HEK293T (cell line): Measurements from ENCODE around the gene PATJ.

ENCODE experiments used
- CTCF ChIA-PET: fragments of 350-600 bp; formaldehyde crosslinking; extraction: SDS; loops from one replicate; lab custom pipeline; 2021; ENCODE audit warnings: antibody characterized with exemption, inconsistent platforms; lab: Yijun Ruan, JAX
- POLR2A ChIA-PET: fragments of 350-600 bp; formaldehyde crosslinking; extraction: SDS; loops from one replicate; lab custom pipeline; 2020; ENCODE audit warnings: antibody characterized with exemption, inconsistent platforms; lab: Yijun Ruan, JAX
- DNase-seq: peaks from one replicate; pipeline ENCODE4 v3.0.0; 2012; ENCODE audit warnings: mixed read lengths; ENCODE audit errors: extremely low spot score
- ARNT ChIP-seq: fragments of 450-650 bp; IDR thresholded peaks from 2 replicates; pipeline ENCODE4 v1.6.1; 2017; ENCODE audit warnings: mild to moderate bottlenecking
- BHLHE40 ChIP-seq: fragments of 450-650 bp; IDR thresholded peaks from 2 replicates; pipeline ENCODE4 v1.6.1; 2016; ENCODE audit warnings: mild to moderate bottlenecking, moderate library complexity, borderline replicate concordance
- CTBP1 ChIP-seq: fragments of 450-650 bp; IDR thresholded peaks from 2 replicates; pipeline ENCODE4 v1.6.1; 2016; ENCODE audit warnings: borderline replicate concordance
- ELF4 ChIP-seq: fragments of 450-650 bp; IDR thresholded peaks from 2 replicates; pipeline ENCODE4 v1.6.1; 2017; ENCODE audit warnings: antibody characterized with exemption
- FOXA1 ChIP-seq: fragments of 450-650 bp; IDR thresholded peaks from 2 replicates; pipeline ENCODE4 v1.6.1; 2016; ENCODE audit warnings: mild to moderate bottlenecking
- FOXK2 ChIP-seq: fragments of 450-650 bp; IDR thresholded peaks from 2 replicates; pipeline ENCODE4 v1.6.1; 2016; ENCODE audit warnings: mild to moderate bottlenecking
- FOXM1 ChIP-seq: fragments of 450-650 bp; IDR thresholded peaks from 2 replicates; pipeline ENCODE4 v1.6.1; 2017; ENCODE audit warnings: mild to moderate bottlenecking, borderline replicate concordance
- HDGF ChIP-seq: fragments of 450-650 bp; IDR thresholded peaks from 2 replicates; pipeline ENCODE4 v1.6.1; 2017; ENCODE audit warnings: antibody characterized with exemption, borderline replicate concordance
- L3MBTL2 ChIP-seq: fragments of 450-650 bp; conservative IDR thresholded peaks from 2 replicates; pipeline ENCODE4 v1.6.1; 2016; ENCODE audit warnings: mild to moderate bottlenecking
- LEF1 ChIP-seq: fragments of 450-650 bp; IDR thresholded peaks from 2 replicates; pipeline ENCODE4 v1.6.1; 2017; ENCODE audit warnings: mild to moderate bottlenecking, borderline replicate concordance
- NFRKB ChIP-seq: fragments of 450-650 bp; IDR thresholded peaks from 2 replicates; pipeline ENCODE4 v1.6.1; 2016; ENCODE audit warnings: mild to moderate bottlenecking, moderate library complexity
- SP1 ChIP-seq: fragments of 450-650 bp; IDR thresholded peaks from 2 replicates; pipeline ENCODE4 v1.6.1; 2017
- SUZ12 ChIP-seq: fragments of 450-650 bp; IDR thresholded peaks from 2 replicates; pipeline ENCODE4 v1.6.1; 2016; ENCODE audit warnings: mild to moderate bottlenecking
- TARDBP ChIP-seq: fragments of 450-650 bp; IDR thresholded peaks from 2 replicates; pipeline ENCODE4 v1.6.1; 2016
- ZNF384 ChIP-seq: fragments of 450-650 bp; IDR thresholded peaks from 2 replicates; pipeline ENCODE4 v1.6.1; 2016
- TF ChIP-seq, protein P1 (sequence below): fragments of 450-650 bp; IDR thresholded peaks from 2 replicates; pipeline ENCODE4 v1.6.1; 2016

Gene PATJ

DNA sequence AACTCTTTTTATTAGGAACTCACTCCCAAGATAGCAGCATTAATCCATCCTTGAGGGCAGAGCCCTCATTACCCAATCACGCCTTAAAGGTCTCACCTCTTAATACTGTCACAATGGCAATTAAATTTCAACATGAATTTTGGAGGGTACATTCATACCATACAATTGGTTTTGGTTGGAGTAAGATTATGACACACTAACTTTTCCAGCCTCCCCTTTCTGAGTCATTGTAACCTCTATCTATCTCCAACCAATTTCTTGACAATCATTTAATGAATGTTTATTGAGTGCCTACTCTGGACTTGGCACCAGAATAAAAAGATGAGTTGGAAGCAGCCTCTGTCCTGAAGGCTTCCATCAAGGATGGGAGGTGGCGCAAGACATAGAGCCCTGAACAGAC lies 358.2 kb downstream of the PATJ start:
- no peak for TF ChIP-seq SUZ12
- DNase-seq, result no peak
- ChIA-PET POLR2A (no interaction called here), CTCF (interaction anchor here (0.8 kb wide), 1 partner anchor 18 kb away, joined by 3 read pairs; no protein-coding TSS in a partner anchor)

DNA sequence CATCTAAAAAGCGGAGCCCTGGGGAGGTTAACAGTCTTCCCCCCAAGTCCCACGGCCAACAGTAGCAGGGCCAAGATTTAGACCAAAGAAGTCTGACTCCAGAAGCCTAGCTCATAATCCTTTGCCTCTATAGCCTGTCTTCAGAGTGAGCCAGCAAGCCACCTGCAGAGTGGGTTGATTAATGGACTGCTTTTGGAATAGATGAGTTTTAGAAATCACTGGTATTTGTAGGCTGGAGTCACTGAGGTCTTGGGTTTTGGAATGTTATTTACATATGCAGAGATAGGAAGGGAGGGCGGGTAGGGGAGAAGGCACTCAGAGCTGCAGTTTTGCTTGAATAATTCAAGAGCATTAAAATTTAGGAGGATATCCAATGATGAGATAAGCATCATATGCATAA lies 361.6 kb downstream of the PATJ start:
- POLR2A ChIA-PET, result no interaction called here

DNA sequence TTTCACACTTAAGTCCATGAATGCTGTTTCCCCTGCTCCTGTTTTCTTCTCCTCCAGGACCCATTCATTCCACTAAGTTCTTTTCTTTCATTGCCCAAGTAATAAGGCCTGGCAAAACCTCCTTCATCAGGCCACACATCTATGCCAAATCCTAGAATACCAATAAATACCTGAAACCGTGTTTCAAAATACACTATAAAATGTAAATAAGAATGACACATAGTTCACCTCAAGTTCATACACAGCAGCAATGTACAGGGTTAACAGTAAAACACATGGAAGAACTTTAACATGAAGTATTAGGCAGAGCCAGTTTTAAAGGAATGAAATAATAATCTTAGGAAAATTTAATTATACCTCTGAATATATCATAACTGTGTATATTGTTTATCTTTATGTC lies 365.6 kb downstream of the PATJ start:
- TF ChIP-seq ARNT, result no peak
- TF ChIP-seq FOXK2, result no peak
- TF ChIP-seq FOXA1, result no peak
- TF ChIP-seq FOXM1, result no peak
- CTCF ChIA-PET, result no interaction called here
- POLR2A ChIA-PET, result no interaction called here
- no peak for DNase-seq

More for the DNA sequence above, 361.6 kb downstream of the PATJ start:
- TF ChIP-seq FOXM1 (no peak), ARNT (no peak), FOXK2 (no peak), FOXA1 (no peak), ZNF384 (no peak), SUZ12 (no peak), ELF4 (no peak), CTBP1 (no peak)
- DNase-seq, result no peak
- CTCF ChIA-PET, result no interaction called here

DNA sequence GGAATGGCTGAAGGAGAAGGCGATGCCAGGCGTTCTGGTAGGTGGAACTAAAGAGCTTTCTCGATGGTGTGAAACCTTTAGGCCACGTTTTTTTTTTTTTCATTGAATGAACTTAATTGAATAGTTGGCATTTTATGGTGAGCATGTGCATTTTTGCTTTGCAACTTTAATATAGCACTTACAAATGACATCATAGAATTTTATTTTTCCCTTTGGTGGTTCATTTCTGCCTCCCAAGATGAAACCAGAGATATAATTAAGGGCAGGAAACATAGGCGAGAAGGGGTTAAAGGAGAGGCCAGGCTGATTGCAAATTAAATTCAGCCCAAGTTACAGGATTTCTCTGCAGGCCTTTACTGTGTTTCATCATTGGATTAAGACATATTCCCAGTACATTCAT lies 366.8 kb downstream of the PATJ start:
- POLR2A ChIA-PET, result no interaction called here
- TF ChIP-seq NFRKB (no peak), CTBP1 (no peak), SP1 (no peak), SUZ12 (no peak), ZNF384 (no peak), FOXA1 (no peak)
- TF ChIP-seq, protein P1, sequence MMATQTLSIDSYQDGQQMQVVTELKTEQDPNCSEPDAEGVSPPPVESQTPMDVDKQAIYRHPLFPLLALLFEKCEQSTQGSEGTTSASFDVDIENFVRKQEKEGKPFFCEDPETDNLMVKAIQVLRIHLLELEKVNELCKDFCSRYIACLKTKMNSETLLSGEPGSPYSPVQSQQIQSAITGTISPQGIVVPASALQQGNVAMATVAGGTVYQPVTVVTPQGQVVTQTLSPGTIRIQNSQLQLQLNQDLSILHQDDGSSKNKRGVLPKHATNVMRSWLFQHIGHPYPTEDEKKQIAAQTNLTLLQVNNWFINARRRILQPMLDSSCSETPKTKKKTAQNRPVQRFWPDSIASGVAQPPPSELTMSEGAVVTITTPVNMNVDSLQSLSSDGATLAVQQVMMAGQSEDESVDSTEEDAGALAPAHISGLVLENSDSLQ, result no peak
- CTCF ChIA-PET, result no interaction called here
- no peak for DNase-seq

GRCh38 chr1:62110198-62110817 lies 368.0 kb downstream of the PATJ start:
- CTCF ChIA-PET, result no interaction called here

DNA sequence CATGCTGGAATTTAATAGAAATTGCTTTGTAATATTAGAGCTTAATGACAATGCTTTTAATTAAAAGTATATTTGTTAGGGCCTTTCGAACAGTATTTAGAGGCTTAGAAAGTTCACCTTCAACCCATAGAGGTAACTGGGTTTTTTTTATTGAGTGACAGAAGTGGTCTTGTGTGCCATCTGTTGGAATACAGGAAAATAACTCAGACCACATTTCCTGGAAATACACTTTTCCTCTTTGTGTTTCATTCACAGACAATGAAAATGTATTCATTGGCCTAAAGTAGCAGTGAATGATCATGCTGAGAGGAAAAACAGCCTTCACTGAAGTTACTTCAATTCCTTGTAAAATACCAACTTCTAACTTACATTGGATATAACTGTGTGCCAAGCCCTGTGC lies 368.8 kb downstream of the PATJ start:
- TF ChIP-seq LEF1 (no peak), ZNF384 (peak; percentile 23; the same call in 1 of the 2 replicates)
- TF ChIP-seq, protein P1, result peak; percentile 31; the same call in 1 of the 2 replicates
- CTCF ChIA-PET, result no interaction called here

More at GRCh38 chr1:62110198-62110817, 368.0 kb downstream of the PATJ start:
- DNase-seq, result no peak
- POLR2A ChIA-PET, result no interaction called here
- no peak for TF ChIP-seq LEF1
- TF ChIP-seq FOXA1, result no peak
- no peak for TF ChIP-seq ELF4
- TF ChIP-seq L3MBTL2, result no peak
- TF ChIP-seq BHLHE40, result no peak
- TF ChIP-seq FOXK2, result no peak
- no peak for TF ChIP-seq TARDBP
- TF ChIP-seq, protein P1, result no peak
- TF ChIP-seq ZNF384, result no peak
- TF ChIP-seq HDGF, result no peak
- no peak for TF ChIP-seq CTBP1
- TF ChIP-seq FOXM1, result no peak
- TF ChIP-seq NFRKB, result no peak
- no peak for TF ChIP-seq SP1
- no peak for TF ChIP-seq ARNT

DNA sequence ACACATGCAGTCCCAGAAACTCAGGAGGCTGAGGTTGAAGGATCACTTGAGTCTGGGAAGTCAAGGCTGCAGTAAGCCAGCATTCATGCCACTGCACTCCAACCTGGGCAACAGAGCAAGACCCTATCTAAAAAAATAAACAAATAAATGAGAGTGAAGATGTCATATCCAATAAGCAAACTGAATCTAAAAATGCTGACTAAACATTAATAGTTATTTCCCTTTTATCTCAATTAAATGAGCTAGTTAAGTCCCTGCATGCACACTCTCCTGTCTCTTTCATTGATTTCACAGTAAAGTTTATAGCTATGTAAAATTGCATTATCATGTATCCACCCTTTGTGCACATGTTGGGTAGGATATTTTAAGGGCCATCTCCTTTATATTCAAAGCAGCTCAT lies 371.2 kb downstream of the PATJ start:
- POLR2A ChIA-PET, result no interaction called here
- CTCF ChIA-PET, result no interaction called here
- TF ChIP-seq, protein P1, result no peak
- no peak for TF ChIP-seq ZNF384
- TF ChIP-seq ARNT, result no peak
- no peak for TF ChIP-seq ELF4
- TF ChIP-seq FOXK2, result no peak
- TF ChIP-seq FOXA1, result no peak
- TF ChIP-seq CTBP1, result no peak
- DNase-seq, result no peak

More for the DNA sequence above, 368.8 kb downstream of the PATJ start:
- DNase-seq, result no peak
- POLR2A ChIA-PET, result no interaction called here
